ENCODE data around the gene FYB1.

Gene FYB1

DNA sequence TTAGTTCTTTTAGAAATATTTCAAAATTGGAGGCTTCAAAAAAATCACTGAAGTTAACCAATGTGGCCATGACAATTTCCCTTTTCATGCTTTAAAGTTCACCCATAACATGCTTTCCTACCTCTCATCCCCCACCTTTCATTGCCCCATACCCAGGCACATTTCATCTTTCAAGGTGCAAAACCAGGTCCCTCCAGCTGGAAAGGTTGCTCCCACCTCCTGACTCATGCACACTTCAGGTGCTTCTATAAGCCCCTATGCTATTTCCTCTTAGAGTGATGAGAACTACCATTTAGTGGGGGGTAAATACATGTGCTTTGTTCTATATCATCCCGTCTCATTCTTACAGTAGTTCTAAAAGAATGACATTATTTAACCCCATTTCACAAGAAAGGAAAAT, 15.4 kb downstream of the FYB1 start:
- DNase-seq (ENCODE audit: low spot score) = no peak

GRCh38 chr5:39203275-39203922, 16.0 kb downstream of the FYB1 start:
- no peak for DNase-seq (ENCODE audit: low spot score)

- no peak for DNase-seq (ENCODE audit: low spot score)
Measured at GRCh38 chr5:39202597-39203274, 16.6 kb downstream of the FYB1 start.

DNA sequence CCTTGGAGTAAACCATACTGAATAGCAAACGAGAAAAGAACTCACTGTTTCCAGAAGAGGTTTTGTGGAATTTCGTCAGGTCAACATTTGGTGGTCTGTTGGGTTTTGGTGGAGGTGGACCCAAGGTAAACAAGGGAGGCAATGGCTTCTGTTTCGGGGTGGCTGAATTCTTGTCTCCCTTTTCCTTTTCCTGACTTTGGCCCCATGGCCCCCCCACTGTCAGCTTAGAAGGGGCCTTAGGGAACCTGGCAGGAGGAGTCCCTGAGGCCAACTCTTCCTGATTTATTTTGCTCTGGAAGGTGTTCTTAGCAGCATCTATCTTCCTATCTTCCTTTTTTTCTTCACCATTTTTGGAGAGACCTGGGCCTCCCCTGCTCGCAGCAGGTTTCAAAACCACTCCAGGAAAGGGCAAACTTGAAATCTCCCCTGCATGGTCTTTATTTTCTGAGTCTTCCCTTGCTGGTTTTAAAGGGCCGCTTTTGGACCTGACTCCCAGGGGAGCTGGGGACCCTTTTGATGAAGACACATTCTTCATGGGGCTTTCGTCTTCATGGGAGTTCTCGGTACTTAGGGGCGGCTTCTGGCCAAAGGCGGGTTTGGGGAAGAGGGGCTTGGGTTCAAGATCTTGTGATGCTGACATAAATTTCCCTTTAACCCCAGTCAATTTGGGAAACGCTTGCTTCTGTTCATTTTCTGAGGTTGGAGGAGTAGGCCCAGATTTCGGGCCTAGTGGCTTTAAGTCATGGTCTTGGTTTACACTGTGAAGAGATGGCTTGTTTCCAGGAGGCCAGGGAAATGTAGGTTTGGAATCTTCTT, 17.4 kb downstream of the FYB1 start:
- no peak for DNase-seq (ENCODE audit: low spot score)

DNA sequence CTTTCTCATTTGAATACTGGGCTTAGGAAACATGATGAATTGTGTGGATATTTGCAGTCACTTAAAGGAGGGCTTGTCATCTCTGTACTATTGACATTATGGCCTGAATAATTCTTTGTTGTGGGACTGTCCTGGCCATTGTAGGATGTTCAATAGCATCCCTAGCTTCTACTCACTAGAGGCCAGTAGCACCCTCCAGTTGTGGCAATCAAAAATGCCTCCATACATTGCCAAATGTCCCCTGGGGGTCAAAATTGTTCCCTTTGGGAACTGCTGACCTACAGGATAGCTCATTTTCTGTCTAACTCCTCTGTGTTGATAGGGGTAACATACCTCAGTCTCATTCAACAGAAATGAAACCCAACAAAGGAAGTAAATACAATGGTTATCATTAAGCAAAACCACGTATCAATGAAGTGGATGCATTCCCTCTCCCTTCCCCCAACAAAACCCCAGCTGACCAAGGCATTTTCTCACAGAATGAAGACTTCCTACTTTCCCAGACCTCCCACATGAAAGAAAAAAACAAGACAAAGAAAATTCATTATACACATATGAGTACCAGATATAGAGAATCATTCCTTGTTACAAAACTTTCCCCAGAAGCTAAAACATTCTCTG, 18.1 kb downstream of the FYB1 start:
- DNase-seq (ENCODE audit: low spot score) = no peak

DNA sequence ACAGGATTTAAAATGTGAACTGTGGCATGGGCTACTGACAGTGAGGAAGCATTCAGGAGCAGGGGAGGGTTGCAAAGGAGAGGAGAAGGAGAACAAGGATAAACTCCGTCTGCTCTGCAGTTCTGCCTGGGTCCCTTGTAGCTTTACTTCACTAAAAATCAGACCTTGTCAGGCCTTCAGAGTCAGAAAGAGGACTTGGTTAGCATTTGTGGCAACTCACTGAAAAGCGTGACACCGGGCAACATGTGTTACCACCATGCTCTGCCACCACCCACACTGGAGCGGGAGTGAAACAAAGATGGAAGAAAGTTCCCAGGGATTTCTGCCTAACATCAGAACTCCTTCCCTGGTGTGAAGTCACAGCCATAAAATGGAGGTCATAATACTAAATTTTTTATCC, 19.3 kb downstream of the FYB1 start:
- no peak for DNase-seq (ENCODE audit: low spot score)

DNA sequence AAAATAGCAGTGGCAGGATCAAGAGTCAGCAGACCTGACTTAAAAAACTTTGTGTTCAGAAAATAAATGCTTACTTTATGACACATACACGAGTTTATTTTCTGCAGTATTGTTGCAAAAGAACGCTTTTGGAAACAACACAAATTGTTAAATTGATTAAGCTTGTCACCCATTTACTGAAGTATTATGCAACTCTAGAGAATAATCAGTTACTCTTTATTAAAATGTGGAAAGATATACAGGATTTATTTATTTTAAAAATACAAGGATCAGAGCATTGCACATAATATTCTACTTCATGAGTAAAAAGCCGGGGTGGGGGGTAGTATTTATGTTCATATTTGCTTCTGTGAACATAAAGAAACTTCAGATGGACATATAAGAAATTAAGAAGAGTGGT, 20.0 kb downstream of the FYB1 start:
- no peak for DNase-seq (ENCODE audit: low spot score)

GRCh38 chr5:39198127-39198526, 21.2 kb downstream of the FYB1 start:
- DNase-seq (ENCODE audit: low spot score) = no peak

DNA sequence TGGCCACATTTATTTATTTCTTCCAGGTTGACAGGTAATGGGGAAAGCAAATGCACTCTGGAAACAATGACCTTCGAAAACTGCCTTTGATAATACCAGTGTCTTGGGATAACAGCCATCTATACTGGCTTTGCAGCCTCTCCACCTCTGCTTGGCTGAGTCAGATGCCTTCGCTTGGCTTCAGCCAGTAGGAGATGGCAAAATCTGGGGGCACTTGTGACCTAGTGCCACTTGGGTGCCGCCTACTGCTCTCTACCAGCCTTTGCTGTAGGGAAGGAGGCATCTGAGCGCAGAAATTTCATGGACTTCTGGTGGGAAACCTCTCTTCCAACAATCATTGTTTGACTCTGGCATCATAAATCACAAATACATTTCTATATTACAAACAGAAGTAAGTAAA, 21.8 kb downstream of the FYB1 start:
- no peak for DNase-seq (ENCODE audit: low spot score)

GRCh38 chr5:39195198-39195826, 24.1 kb downstream of the FYB1 start:
- DNase-seq (ENCODE audit: low spot score) = no peak

GRCh38 chr5:39194466-39195136, 24.8 kb downstream of the FYB1 start:
- no peak for DNase-seq (ENCODE audit: low spot score)

DNA sequence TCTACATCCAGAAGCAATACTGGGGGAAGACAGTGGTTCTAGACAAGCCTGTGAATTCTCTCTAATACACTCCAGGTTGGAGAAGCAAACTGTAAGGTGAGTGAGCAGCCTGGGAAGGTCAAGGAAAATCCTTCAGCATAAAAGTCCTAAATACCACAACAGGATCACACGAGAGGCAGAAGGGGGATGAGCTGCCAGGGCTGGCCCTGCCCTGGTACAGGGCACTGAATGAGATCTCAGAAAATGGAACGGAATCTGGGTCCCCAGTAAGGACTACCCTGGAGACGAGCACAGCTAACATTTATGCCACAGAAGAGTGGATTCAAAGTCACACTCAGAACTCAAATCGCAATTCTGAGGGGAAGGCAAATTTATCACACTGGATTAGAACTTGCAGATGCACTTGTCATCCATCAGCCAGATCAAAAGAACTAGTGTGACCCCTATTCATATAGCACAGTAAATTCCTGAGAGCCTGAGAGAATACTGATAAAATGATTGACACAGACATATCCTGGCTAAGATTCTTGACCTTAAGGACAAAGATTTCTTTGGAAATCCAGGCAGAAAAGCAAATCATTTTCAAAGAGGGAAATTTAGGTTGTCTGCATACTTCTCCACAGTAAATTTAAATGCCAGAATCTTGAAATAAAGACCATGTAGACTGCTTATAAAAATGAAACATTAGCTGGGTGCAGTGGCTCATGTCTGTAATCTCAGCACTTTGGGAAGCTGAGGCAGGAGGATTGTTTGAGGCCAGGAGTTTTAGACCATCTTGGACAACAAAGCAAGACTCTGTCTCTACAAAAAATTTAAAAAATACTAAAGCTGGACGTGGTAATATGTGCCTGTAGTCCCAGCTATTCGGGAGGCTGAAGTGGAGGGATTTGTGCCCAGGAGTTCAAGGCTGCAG, 25.6 kb downstream of the FYB1 start:
- no peak for DNase-seq (ENCODE audit: low spot score)

- DNase-seq (ENCODE audit: low spot score) = no peak
Measured at GRCh38 chr5:39192450-39193160, 26.8 kb downstream of the FYB1 start.

DNA sequence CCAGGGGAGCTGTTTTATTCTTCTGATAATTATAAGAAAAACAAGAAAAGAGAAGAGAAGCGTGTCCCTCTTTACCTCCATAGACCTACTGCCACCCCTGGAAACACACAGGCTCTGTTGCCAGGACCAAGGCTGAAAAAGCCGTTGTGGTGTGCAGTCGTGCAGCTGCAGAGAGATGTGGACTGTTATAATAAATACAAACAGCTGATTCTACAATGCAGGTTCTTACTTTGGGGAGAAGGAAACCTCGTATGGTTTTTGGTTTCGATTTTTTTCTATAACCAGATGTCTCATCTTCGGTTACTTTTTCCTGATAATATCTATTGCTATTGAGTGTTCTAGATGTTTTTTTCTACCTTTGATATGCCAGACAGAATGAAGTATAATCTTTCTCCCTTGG, 28.1 kb downstream of the FYB1 start:
- DNase-seq (ENCODE audit: low spot score) = no peak

- no peak for DNase-seq (ENCODE audit: low spot score)
Measured at GRCh38 chr5:39190311-39191102, 28.9 kb downstream of the FYB1 start.

DNA sequence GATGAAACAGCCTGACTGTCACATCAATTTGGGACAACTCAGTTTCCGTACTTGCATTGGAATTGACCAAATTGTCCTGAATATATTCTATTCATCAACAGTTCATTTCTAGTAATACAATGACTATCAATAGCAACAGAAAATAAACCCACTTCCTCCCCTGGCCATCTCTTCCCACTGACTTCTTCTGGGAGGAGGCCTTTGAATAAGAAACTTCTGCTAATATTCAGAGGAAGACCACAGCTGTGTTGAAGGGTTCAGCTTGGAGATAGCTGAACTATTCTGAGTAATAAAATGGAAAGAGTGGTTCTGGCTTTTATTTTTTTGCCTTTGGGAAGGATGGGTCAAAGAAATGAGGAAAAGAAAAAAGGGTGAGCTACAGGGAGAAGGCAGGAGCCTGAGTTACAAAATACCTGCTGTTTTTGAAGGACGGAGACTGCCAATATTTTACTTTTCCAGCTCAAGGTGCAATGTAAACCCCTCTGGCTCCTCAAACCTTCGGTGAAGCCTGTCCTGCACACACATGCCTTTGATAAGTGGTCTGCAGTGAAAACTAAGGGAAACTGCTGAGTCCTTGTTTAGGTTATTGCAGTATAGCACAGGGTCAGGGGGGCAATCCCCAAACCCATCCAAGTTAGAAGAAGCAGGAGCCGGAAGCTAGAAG, 29.9 kb downstream of the FYB1 start:
- no peak for DNase-seq (ENCODE audit: low spot score)

- no peak for DNase-seq (ENCODE audit: low spot score)
Measured at GRCh38 chr5:39187831-39188731, 31.3 kb downstream of the FYB1 start.
